Measurements from ENCODE around the gene DTWD1. TPM values are rescaled to one million over a fixed set of nuclear protein-coding genes. Genes with fewer than 3 reads are reported as not detected.

The DTWD1 gene
- total and polyA plus RNA-seq, 2 of the 13 experiments (the other 11 are each of a cell fraction or from before 2014, with no cell fraction given) = 12.7 to 18.3 TPM

DNA sequence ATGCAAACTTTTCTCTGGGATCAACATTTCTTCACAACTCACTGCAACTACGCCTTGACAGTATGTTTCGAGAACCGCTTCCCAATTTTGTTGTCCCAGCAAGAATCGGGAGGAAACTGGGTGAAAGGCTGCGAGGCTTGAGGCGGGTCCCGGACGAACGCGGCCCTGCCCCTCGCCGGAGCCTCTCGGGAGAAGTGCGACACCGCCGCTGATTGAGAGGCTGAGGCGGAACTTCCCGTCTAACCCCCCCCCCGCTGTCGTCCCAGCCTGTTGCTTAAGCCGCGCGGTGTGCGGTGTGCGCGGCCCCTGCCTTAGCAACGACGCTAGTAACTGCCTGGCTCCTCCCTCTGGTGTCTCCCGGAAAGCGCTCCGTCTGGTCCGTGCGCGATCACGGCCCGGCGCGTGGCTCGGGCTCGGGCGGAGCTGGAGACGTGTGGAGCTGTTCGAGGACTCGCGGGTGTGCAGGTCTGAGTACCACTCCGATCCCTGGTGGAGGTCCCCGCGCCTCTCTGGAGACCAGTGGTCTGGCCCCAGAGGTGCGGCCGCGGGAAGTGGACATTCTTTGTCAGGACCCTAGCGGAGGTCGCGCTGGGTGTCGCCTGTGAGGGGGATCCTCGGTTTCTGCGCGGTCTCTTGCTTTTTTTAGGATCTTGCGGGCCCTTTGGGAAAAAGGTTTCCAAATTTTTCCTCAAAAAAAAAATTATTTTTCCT lies at the start of gene DTWD1, which contains the start of gene FAM227B (continued):
- TF ChIP-seq, protein P1, sequence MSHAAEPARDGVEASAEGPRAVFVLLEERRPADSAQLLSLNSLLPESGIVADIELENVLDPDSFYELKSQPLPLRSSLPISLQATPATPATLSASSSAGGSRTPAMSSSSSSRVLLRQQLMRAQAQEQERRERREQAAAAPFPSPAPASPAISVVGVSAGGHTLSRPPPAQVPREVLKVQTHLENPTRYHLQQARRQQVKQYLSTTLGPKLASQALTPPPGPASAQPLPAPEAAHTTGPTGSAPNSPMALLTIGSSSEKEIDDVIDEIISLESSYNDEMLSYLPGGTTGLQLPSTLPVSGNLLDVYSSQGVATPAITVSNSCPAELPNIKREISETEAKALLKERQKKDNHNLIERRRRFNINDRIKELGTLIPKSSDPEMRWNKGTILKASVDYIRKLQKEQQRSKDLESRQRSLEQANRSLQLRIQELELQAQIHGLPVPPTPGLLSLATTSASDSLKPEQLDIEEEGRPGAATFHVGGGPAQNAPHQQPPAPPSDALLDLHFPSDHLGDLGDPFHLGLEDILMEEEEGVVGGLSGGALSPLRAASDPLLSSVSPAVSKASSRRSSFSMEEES (CRISPR knock-in tag; IDR thresholded peaks at IDR 0.05) = peak; percentile 74; the same call in 1 of the 2 replicates
- peak; percentile 94 for TF ChIP-seq GATAD2A (CRISPR knock-in tag; IDR thresholded peaks at IDR 0.05)
- no peak for TF ChIP-seq ZNF138 (CRISPR knock-in tag; IDR thresholded peaks at IDR 0.05; ENCODE audit: low read depth)
- peak; percentile 92; the same call in 1 of the 2 replicates for TF ChIP-seq MAZ (IDR thresholded peaks at IDR 0.05; ENCODE audit: borderline replicate concordance, low read depth, low read length)
- TF ChIP-seq MAZ (CRISPR knock-in tag; IDR thresholded peaks at IDR 0.05; ENCODE audit: low read depth) = peak; percentile 93
- TF ChIP-seq, protein P2, sequence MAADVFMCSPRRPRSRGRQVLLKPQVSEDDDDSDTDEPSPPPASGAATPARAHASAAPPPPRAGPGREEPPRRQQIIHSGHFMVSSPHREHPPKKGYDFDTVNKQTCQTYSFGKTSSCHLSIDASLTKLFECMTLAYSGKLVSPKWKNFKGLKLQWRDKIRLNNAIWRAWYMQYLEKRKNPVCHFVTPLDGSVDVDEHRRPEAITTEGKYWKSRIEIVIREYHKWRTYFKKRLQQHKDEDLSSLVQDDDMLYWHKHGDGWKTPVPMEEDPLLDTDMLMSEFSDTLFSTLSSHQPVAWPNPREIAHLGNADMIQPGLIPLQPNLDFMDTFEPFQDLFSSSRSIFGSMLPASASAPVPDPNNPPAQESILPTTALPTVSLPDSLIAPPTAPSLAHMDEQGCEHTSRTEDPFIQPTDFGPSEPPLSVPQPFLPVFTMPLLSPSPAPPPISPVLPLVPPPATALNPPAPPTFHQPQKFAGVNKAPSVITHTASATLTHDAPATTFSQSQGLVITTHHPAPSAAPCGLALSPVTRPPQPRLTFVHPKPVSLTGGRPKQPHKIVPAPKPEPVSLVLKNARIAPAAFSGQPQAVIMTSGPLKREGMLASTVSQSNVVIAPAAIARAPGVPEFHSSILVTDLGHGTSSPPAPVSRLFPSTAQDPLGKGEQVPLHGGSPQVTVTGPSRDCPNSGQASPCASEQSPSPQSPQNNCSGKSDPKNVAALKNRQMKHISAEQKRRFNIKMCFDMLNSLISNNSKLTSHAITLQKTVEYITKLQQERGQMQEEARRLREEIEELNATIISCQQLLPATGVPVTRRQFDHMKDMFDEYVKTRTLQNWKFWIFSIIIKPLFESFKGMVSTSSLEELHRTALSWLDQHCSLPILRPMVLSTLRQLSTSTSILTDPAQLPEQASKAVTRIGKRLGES (CRISPR knock-in tag; IDR thresholded peaks at IDR 0.05; ENCODE audit: borderline replicate concordance) = peak; percentile 85; the same call in 1 of the 2 replicates
- TF ChIP-seq, protein P3, sequence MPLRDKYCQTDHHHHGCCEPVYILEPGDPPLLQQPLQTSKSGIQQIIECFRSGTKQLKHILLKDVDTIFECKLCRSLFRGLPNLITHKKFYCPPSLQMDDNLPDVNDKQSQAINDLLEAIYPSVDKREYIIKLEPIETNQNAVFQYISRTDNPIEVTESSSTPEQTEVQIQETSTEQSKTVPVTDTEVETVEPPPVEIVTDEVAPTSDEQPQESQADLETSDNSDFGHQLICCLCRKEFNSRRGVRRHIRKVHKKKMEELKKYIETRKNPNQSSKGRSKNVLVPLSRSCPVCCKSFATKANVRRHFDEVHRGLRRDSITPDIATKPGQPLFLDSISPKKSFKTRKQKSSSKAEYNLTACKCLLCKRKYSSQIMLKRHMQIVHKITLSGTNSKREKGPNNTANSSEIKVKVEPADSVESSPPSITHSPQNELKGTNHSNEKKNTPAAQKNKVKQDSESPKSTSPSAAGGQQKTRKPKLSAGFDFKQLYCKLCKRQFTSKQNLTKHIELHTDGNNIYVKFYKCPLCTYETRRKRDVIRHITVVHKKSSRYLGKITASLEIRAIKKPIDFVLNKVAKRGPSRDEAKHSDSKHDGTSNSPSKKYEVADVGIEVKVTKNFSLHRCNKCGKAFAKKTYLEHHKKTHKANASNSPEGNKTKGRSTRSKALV (CRISPR knock-in tag; IDR thresholded peaks at IDR 0.05) = peak; percentile 92
- TF ChIP-seq AGO2 (optimal IDR thresholded peaks at IDR 0.05; ENCODE audit: low read depth, low read length) = peak; percentile 70
- TF ChIP-seq ZNF556 (CRISPR knock-in tag; IDR thresholded peaks at IDR 0.05; ENCODE audit: borderline replicate concordance) = peak; percentile 99
- TF ChIP-seq, protein P4, sequence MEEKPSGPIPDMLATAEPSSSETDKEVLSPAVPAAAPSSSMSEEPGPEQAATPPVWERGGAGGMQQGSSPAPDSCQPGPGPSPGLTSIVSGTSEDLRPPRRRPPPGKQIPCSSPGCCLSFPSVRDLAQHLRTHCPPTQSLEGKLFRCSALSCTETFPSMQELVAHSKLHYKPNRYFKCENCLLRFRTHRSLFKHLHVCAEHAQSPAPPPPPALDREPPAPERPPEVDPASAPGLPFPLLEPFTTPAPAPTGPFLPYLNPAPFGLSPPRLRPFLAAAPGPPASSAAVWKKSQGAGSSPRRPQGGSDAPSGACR (CRISPR knock-in tag; IDR thresholded peaks at IDR 0.05) = peak; percentile 54; the same call in 1 of the 2 replicates
- no peak for TF ChIP-seq ZNF17 (CRISPR knock-in tag; IDR thresholded peaks at IDR 0.05)
- TF ChIP-seq ETV5 (CRISPR knock-in tag; IDR thresholded peaks at IDR 0.05; ENCODE audit: borderline replicate concordance) = peak; percentile 73; the same call in 1 of the 2 replicates
- peak; percentile 95 for TF ChIP-seq ZIK1 (CRISPR knock-in tag; IDR thresholded peaks at IDR 0.05; ENCODE audit: borderline replicate concordance, low read depth)
- peak; percentile 97 for TF ChIP-seq ZNF883 (CRISPR knock-in tag; IDR thresholded peaks at IDR 0.05; ENCODE audit: not compliant biosample characterization)
- peak; percentile 57; the same call in 1 of the 2 replicates for TF ChIP-seq ZBTB21 (CRISPR knock-in tag; IDR thresholded peaks at IDR 0.05)
- TF ChIP-seq ZNF598 (CRISPR knock-in tag; IDR thresholded peaks at IDR 0.05; ENCODE audit: borderline replicate concordance) = peak; percentile 89
- no peak for TF ChIP-seq SCMH1 (CRISPR knock-in tag; IDR thresholded peaks at IDR 0.05; ENCODE audit: borderline replicate concordance)
- peak; percentile 89 for TF ChIP-seq ZNF232 (CRISPR knock-in tag; IDR thresholded peaks at IDR 0.05; ENCODE audit: borderline replicate concordance)
- TF ChIP-seq TBX2 (CRISPR knock-in tag; IDR thresholded peaks at IDR 0.05; ENCODE audit: borderline replicate concordance) = peak; percentile 94
- peak; percentile 73 for TF ChIP-seq NR2C2 (CRISPR knock-in tag; IDR thresholded peaks at IDR 0.05; ENCODE audit: borderline replicate concordance)

Measured in HepG2 (cell line).